Bronchial epithelial cell (primary cell): ENCODE results near the gene KCNJ5. TPM values are rescaled to one million over a fixed set of nuclear protein-coding genes. Genes with fewer than 3 reads are reported as not detected.

Experiments used
- DNase-seq: peaks from one replicate; pipeline ENCODE4 v3.0.0-alpha.2; 2010; ENCODE audit warnings: low read depth
- FAIRE-seq: peaks from 2 replicates; lab custom pipeline; 2011; peaks lifted over from hg19 to GRCh38; lab: Jason Lieb, UNC
- H3K27me3 ChIP-seq: 2 replicates; pipeline ENCODE4 v1.5.1; 2011; ENCODE audit warnings: low read length; ENCODE audit not compliant: control insufficient read depth, insufficient read depth
- H3K36me3 ChIP-seq: 2 replicates; pipeline ENCODE4 v1.5.1; 2011; ENCODE audit warnings: low read length; ENCODE audit not compliant: control insufficient read depth, insufficient read depth
- H3K4me3 ChIP-seq: 2 replicates; pipeline ENCODE4 v1.5.1; 2011; ENCODE audit warnings: mild to moderate bottlenecking, low read depth, low read length, control low read depth
- total RNA-seq: library from RNA; depleted of rRNA; stranded (reverse); fragments of >200 nt; gene quantifications from 2 replicates; pipeline ENCODE4 v1.2.1, GENCODE V29; 2014
- TF ChIP-seq, protein P1 (sequence below): IDR thresholded peaks from 2 replicates; pipeline ENCODE4 v1.5.1; 2011; ENCODE audit warnings: mild to moderate bottlenecking, moderate library complexity, low read length, control low read depth, inconsistent platforms; ENCODE audit not compliant: insufficient read depth, severe bottlenecking

KCNJ5 gene
- total RNA-seq, 1 donor from 2014 or later, result 13.2 TPM

DNA sequence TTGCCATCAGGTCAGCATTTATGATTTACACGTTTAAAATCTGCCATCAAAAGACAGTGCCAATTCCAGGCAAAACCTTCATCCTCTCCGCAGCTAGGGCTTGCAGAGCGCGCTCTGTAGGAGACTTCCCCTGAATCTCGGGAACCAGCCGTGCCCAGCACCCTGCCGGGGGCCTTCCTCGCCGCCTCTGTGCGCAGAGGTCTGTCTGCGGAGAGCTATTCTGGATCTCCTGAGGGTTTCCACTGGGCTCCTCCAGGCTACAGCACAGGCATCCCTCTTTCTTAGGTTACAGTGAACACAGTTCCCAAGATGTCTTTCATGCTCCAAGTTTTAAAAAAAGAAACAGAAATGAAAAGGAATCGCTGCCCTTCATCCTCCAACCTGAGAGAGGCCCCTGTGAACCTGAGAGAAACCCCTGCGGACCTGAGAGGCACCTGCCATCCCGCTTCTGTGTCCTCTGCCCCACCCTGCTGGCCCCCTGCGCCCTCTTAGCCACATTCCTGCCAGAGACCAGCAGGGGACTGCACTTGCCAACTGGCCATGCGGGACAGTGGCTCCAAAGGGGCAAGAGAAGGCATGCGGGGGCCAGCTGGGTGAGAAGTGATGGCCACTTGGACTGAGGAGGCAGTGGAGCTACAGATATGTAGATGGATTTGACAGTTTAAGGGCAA, 35.4 kb downstream of the KCNJ5 start:
- no peaks in the 10 kb centered on the region for H3K27me3 ChIP-seq
- DNase-seq (no peak), FAIRE-seq (no peak)
- no peaks in the 10 kb centered on the region for H3K36me3 ChIP-seq
- H3K4me3 ChIP-seq, result no peak overlapping the region
- TF ChIP-seq, protein P1, sequence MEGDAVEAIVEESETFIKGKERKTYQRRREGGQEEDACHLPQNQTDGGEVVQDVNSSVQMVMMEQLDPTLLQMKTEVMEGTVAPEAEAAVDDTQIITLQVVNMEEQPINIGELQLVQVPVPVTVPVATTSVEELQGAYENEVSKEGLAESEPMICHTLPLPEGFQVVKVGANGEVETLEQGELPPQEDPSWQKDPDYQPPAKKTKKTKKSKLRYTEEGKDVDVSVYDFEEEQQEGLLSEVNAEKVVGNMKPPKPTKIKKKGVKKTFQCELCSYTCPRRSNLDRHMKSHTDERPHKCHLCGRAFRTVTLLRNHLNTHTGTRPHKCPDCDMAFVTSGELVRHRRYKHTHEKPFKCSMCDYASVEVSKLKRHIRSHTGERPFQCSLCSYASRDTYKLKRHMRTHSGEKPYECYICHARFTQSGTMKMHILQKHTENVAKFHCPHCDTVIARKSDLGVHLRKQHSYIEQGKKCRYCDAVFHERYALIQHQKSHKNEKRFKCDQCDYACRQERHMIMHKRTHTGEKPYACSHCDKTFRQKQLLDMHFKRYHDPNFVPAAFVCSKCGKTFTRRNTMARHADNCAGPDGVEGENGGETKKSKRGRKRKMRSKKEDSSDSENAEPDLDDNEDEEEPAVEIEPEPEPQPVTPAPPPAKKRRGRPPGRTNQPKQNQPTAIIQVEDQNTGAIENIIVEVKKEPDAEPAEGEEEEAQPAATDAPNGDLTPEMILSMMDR, result no peak

DNA sequence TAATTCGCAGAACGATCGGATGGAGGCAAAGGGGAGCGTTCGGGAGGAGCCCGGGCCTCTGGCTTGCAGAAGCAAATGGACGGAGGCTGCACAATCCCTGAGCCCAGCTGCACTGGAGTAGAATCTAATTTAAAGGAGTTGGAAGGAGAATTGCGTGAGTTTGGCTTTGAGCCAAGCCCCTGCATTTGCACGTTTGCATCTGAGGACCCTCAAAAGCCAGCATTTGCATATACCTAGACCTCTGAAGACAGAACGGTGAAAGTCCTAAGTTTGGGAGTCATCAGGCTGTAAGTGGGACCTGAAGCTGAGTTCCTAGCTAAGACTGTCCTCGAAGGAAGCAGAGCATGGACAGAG, 35.9 kb downstream of the KCNJ5 start:
- no peak for FAIRE-seq
- TF ChIP-seq, protein P1, result no peak
- Histone ChIP-seq H3K4me3 (no peak overlapping the region), H3K27me3 (no peaks in the 10 kb centered on the region), H3K36me3 (no peaks in the 10 kb centered on the region)
- no peak for DNase-seq

DNA sequence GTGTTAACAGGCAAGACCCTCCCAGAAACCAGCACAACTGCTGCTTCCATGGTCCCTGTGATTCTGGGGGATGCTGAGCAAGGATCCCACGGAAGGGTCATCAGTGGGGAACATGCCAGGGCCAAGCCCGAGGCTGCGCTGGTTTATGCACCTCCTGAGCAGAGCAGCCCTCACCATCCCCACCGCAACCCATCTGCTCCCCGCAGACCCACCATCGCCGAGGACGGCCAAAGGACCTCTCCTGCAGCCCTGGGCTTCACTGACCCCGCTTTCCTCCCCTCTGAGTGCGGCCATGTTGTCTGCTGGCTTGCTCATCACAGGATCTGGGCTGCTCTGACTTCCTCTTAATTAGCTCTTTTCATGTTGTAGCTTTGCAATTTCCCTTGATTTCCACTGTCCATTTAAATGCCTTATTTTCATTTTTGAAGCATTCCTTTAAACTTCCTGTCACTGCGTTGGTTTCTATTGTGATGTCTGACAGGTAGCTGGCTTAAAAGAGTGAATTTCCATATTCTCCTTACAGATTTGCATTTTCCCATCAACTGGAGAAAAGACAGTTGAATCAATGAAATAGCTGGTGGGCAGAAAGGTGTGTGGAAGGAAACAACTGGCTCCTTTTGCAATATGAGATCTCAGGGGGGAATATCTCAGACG, 36.7 kb downstream of the KCNJ5 start:
- DNase-seq (no peak), FAIRE-seq (no peak)
- Histone ChIP-seq H3K27me3 (no peaks in the 10 kb centered on the region), H3K4me3 (no peak overlapping the region), H3K36me3 (no peaks in the 10 kb centered on the region)
- TF ChIP-seq, protein P1, result no peak

DNA sequence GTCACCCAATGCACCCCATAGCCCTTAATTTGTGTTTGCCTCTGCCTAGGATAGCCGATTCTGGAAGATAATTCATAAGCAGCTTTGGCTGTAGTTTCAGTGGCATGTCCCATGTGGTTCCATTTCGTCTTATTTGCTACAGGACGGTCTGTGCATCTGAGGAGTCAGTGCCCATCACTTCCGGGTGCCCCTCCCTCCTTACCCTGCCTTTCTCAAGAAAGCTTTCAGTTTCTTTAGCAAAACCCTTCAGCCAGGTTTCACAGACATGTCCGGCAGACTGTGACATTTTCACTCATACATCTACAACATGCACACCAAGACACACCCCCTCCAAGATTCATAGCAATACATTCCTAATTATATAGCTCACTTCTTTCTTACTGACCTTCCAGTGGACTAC, 37.2 kb downstream of the KCNJ5 start:
- H3K27me3 ChIP-seq, result no peaks in the 10 kb centered on the region
- DNase-seq (peak; percentile 33), FAIRE-seq (no peak)
- TF ChIP-seq, protein P1, result no peak
- no peaks in the 10 kb centered on the region for H3K36me3 ChIP-seq
- no peak overlapping the region for H3K4me3 ChIP-seq

DNA sequence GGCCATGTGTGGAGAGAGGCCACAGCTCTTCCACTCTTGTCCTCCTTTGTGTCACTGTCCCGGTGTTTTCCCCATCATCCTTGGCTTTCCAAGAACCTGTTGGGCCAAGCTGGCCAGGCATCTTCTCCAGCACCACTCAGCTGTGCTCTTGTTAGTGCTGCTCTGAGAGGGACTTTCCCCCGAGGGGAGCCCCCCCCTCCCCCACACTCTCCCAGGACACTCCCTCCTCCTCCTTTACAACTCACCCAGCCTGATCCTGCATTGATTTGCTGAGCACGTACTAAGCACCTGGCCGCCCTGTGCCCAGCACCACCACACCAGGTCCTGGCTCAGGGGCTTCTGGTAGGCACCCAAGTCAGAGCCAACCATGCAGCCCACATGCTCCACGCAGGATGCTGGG, 38.3 kb downstream of the KCNJ5 start:
- Histone ChIP-seq H3K27me3 (no peaks in the 10 kb centered on the region), H3K36me3 (no peaks in the 10 kb centered on the region), H3K4me3 (no peak overlapping the region)
- no peak for FAIRE-seq
- no peak for DNase-seq
- TF ChIP-seq, protein P1, result no peak
